ENCODE measurements around the gene ARHGAP15. TPM values are rescaled to one million over a fixed set of nuclear protein-coding genes. Genes with fewer than 3 reads are reported as not detected.

ARHGAP15 gene
- total and polyA plus RNA-seq, 9 donors: 1.5 to 10.0 (median 2.6) TPM

- intact Hi-C loops (cut with DNase I): no loop called here
- H3K4me3 ChIP-seq: no peak overlapping the region
- H3K4me1 ChIP-seq (ENCODE audit: insufficient read depth): no peaks in the 10 kb centered on the region
- H3K27ac ChIP-seq: no peak overlapping the region
- no peaks in the 10 kb centered on the region for H3K9me3 ChIP-seq
- DNase-seq: no peak
- no peaks in the 10 kb centered on the region for H3K36me3 ChIP-seq
- TF ChIP-seq, protein P1, sequence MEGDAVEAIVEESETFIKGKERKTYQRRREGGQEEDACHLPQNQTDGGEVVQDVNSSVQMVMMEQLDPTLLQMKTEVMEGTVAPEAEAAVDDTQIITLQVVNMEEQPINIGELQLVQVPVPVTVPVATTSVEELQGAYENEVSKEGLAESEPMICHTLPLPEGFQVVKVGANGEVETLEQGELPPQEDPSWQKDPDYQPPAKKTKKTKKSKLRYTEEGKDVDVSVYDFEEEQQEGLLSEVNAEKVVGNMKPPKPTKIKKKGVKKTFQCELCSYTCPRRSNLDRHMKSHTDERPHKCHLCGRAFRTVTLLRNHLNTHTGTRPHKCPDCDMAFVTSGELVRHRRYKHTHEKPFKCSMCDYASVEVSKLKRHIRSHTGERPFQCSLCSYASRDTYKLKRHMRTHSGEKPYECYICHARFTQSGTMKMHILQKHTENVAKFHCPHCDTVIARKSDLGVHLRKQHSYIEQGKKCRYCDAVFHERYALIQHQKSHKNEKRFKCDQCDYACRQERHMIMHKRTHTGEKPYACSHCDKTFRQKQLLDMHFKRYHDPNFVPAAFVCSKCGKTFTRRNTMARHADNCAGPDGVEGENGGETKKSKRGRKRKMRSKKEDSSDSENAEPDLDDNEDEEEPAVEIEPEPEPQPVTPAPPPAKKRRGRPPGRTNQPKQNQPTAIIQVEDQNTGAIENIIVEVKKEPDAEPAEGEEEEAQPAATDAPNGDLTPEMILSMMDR (IDR thresholded peaks at IDR 0.05): no peak
- TF ChIP-seq POLR2A (IDR thresholded peaks at IDR 0.05) (no peak), EP300 (IDR thresholded peaks at IDR 0.05) (no peak)
- no peaks in the 10 kb centered on the region for H3K27me3 ChIP-seq
Observed at GRCh38 chr2:143764706-143765105, 635.5 kb downstream of the ARHGAP15 start.

- no peak overlapping the region for H3K27ac ChIP-seq
- no peaks in the 10 kb centered on the region for H3K27me3 ChIP-seq
- no peak for DNase-seq
- no peak overlapping the region for H3K4me3 ChIP-seq
- intact Hi-C loops (cut with DNase I): no loop called here
- no peaks in the 10 kb centered on the region for H3K36me3 ChIP-seq
- H3K9me3 ChIP-seq: no peaks in the 10 kb centered on the region
- TF ChIP-seq, protein P1 (IDR thresholded peaks at IDR 0.05): no peak
- TF ChIP-seq POLR2A (IDR thresholded peaks at IDR 0.05) (no peak), EP300 (IDR thresholded peaks at IDR 0.05) (no peak)
- WGBS, 3 donors: 78 to 94% (median 82%) methylated on average over 1 of the region's 1 CpG
- H3K4me1 ChIP-seq (ENCODE audit: insufficient read depth): peaks cover 3% of the 10 kb centered on the region
Observed at GRCh38 chr2:143768991-143769390, 639.8 kb downstream of the ARHGAP15 start.

DNA sequence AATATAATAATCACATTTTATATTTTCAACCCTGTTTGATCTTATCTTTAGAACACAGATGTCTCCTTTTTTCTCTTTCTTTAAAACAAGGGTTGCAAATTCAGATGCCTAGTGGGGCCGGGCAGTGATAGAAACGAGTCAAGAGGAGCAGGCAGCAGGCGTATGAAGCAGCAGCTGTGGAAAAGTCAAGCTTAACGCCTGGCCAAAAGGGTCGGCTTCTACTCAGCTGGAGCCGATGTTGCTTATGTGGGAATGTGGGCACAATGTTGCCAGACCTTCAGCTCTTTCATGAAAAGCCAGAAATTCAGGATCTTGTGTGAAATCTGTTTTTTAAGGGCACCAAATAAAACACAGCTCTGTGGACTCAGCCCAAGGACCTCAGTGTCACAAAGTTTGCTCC, 642.7 kb downstream of the ARHGAP15 start:
- no peaks in the 10 kb centered on the region for H3K36me3 ChIP-seq
- TF ChIP-seq EP300 (IDR thresholded peaks at IDR 0.05): no peak
- no peaks in the 10 kb centered on the region for H3K27me3 ChIP-seq
- peaks cover 3% of the 10 kb centered on the region for H3K4me1 ChIP-seq (ENCODE audit: insufficient read depth)
- H3K4me3 ChIP-seq: no peak overlapping the region
- no peak for DNase-seq
- H3K9me3 ChIP-seq: no peaks in the 10 kb centered on the region
- 28 to 56% (median 43%) methylated on average over 6 of the region's 6 CpGs for WGBS, 3 donors
- intact Hi-C loops (cut with DNase I): no loop called here
- no peak overlapping the region for H3K27ac ChIP-seq

- Histone ChIP-seq H3K27ac (no peak overlapping the region), H3K36me3 (no peaks in the 10 kb centered on the region), H3K4me3 (no peak overlapping the region), H3K4me1 (ENCODE audit: insufficient read depth) (peaks cover 3% of the 10 kb centered on the region), H3K9me3 (no peaks in the 10 kb centered on the region), H3K27me3 (no peaks in the 10 kb centered on the region)
- no peak for DNase-seq
- intact Hi-C loops (cut with DNase I): no loop called here
- TF ChIP-seq POLR2A (IDR thresholded peaks at IDR 0.05) (no peak), EP300 (IDR thresholded peaks at IDR 0.05) (no peak)
- TF ChIP-seq, protein P1 (IDR thresholded peaks at IDR 0.05): no peak
- WGBS, 3 donors: 82 to 92% (median 90%) methylated on average over 4 of the region's 4 CpGs
Observed at GRCh38 chr2:143776526-143777297, 647.5 kb downstream of the ARHGAP15 start.

GRCh38 chr2:143779021-143779420, 649.8 kb downstream of the ARHGAP15 start:
- H3K4me1 ChIP-seq (ENCODE audit: insufficient read depth): no peaks in the 10 kb centered on the region
- H3K27ac ChIP-seq: no peak overlapping the region
- H3K27me3 ChIP-seq: no peaks in the 10 kb centered on the region
- H3K36me3 ChIP-seq: no peaks in the 10 kb centered on the region
- WGBS, 3 donors: 87 to 92% (median 90%) methylated on average over 3 of the region's 3 CpGs
- TF ChIP-seq EP300 (IDR thresholded peaks at IDR 0.05): no peak
- TF ChIP-seq, protein P1 (IDR thresholded peaks at IDR 0.05): no peak
- TF ChIP-seq POLR2A (IDR thresholded peaks at IDR 0.05): no peak
- intact Hi-C loops (cut with DNase I): no loop called here
- H3K4me3 ChIP-seq: no peak overlapping the region
- H3K9me3 ChIP-seq: no peaks in the 10 kb centered on the region
- DNase-seq: no peak
